Measurements from ENCODE around the gene SH3TC1. TPM values are rescaled to one million over a fixed set of nuclear protein-coding genes. Genes with fewer than 3 reads are reported as not detected.

Gene SH3TC1
- total RNA-seq, 1 donor from 2014 or later, result 1.2 TPM

GRCh38 chr4:8164687-8165086 lies 34.4 kb upstream of the SH3TC1 start:
- no peak overlapping the region for H2AFZ ChIP-seq (ENCODE audit: low read depth, low read length)
- H3K4me2 ChIP-seq (ENCODE audit: low read length), result no peak overlapping the region
- peak overlapping the region; percentile 53 for H3K27ac Mint-ChIP-seq (ENCODE audit: unreplicated experiment)
- peaks cover 5% of the 10 kb centered on the region for H3K4me1 Mint-ChIP-seq (ENCODE audit: low read depth, unreplicated experiment)
- peaks cover 13% of the 10 kb centered on the region for H3K9me3 Mint-ChIP-seq (ENCODE audit: unreplicated experiment)
- H3K36me3 ChIP-seq (ENCODE audit: insufficient read depth, low read length), result no peaks in the 10 kb centered on the region
- no peaks in the 10 kb centered on the region for H4K20me1 ChIP-seq (ENCODE audit: insufficient read depth, low read length)
- no peak overlapping the region for H3K4me3 Mint-ChIP-seq (ENCODE audit: unreplicated experiment)
- H3K4me3 ChIP-seq (ENCODE audit: insufficient read depth, low read depth, low read length), result no peak overlapping the region
- H3K27ac ChIP-seq (ENCODE audit: low read depth, low read length), result no peak overlapping the region
- TF ChIP-seq CTCF (IDR thresholded peaks at IDR 0.05; ENCODE audit: insufficient read depth, low read depth, low read length), result no peak
- TF ChIP-seq EZH2 (IDR thresholded peaks at IDR 0.05; ENCODE audit: insufficient read depth, low read length), result no peak
- peaks cover 2% of the 10 kb centered on the region for H3K36me3 Mint-ChIP-seq (ENCODE audit: low read depth, unreplicated experiment)
- peaks cover 68% of the 10 kb centered on the region for H3K27me3 Mint-ChIP-seq (ENCODE audit: low read depth, unreplicated experiment)
- no peak overlapping the region for H3K9ac ChIP-seq (ENCODE audit: low read length)
- no peak for DNase-seq (ENCODE audit: low read depth)
- H3K79me2 ChIP-seq (ENCODE audit: insufficient read depth, low read length), result no peaks in the 10 kb centered on the region
- peaks cover 10% of the 10 kb centered on the region for H3K9me3 ChIP-seq (ENCODE audit: insufficient read depth, low read depth, low read length)
- no peaks in the 10 kb centered on the region for H3K4me1 ChIP-seq (ENCODE audit: insufficient read depth, low read length)
- FAIRE-seq, result no peak
- peaks cover 14% of the 10 kb centered on the region for H3K27me3 ChIP-seq (ENCODE audit: insufficient read depth, low read length)

GRCh38 chr4:8165374-8165896 lies 33.7 kb upstream of the SH3TC1 start:
- H3K36me3 Mint-ChIP-seq (ENCODE audit: low read depth, unreplicated experiment), result peaks cover 2% of the 10 kb centered on the region
- no peak overlapping the region for H3K4me3 ChIP-seq (ENCODE audit: insufficient read depth, low read depth, low read length)
- H3K27ac ChIP-seq (ENCODE audit: low read depth, low read length), result no peak overlapping the region
- no peak overlapping the region for H3K4me2 ChIP-seq (ENCODE audit: low read length)
- FAIRE-seq (no peak), DNase-seq (ENCODE audit: low read depth) (no peak)
- H3K9ac ChIP-seq (ENCODE audit: low read length), result no peak overlapping the region
- peaks cover 14% of the 10 kb centered on the region for H3K27me3 ChIP-seq (ENCODE audit: insufficient read depth, low read length)
- H3K4me1 ChIP-seq (ENCODE audit: insufficient read depth, low read length), result no peaks in the 10 kb centered on the region
- H2AFZ ChIP-seq (ENCODE audit: low read depth, low read length), result no peak overlapping the region
- H3K4me3 Mint-ChIP-seq (ENCODE audit: unreplicated experiment), result no peak overlapping the region
- peaks cover 5% of the 10 kb centered on the region for H3K4me1 Mint-ChIP-seq (ENCODE audit: low read depth, unreplicated experiment)
- peaks cover 66% of the 10 kb centered on the region for H3K27me3 Mint-ChIP-seq (ENCODE audit: low read depth, unreplicated experiment)
- peaks cover 13% of the 10 kb centered on the region for H3K9me3 Mint-ChIP-seq (ENCODE audit: unreplicated experiment)
- no peaks in the 10 kb centered on the region for H3K79me2 ChIP-seq (ENCODE audit: insufficient read depth, low read length)
- peaks cover 10% of the 10 kb centered on the region for H3K9me3 ChIP-seq (ENCODE audit: insufficient read depth, low read depth, low read length)
- H3K36me3 ChIP-seq (ENCODE audit: insufficient read depth, low read length), result no peaks in the 10 kb centered on the region
- no peaks in the 10 kb centered on the region for H4K20me1 ChIP-seq (ENCODE audit: insufficient read depth, low read length)
- no peak overlapping the region for H3K27ac Mint-ChIP-seq (ENCODE audit: unreplicated experiment)
- TF ChIP-seq CTCF (IDR thresholded peaks at IDR 0.05; ENCODE audit: insufficient read depth, low read depth, low read length), result no peak
- no peak for TF ChIP-seq EZH2 (IDR thresholded peaks at IDR 0.05; ENCODE audit: insufficient read depth, low read length)

GRCh38 chr4:8167291-8167690 lies 31.8 kb upstream of the SH3TC1 start:
- no peak for FAIRE-seq
- Histone ChIP-seq H3K27me3 (ENCODE audit: insufficient read depth, low read length) (peaks cover 14% of the 10 kb centered on the region), H3K27ac (ENCODE audit: low read depth, low read length) (no peak overlapping the region), H3K36me3 (ENCODE audit: insufficient read depth, low read length) (no peaks in the 10 kb centered on the region), H4K20me1 (ENCODE audit: insufficient read depth, low read length) (no peaks in the 10 kb centered on the region), H3K4me3 (ENCODE audit: insufficient read depth, low read depth, low read length) (no peak overlapping the region), H3K9ac (ENCODE audit: low read length) (no peak overlapping the region), H3K9me3 (ENCODE audit: insufficient read depth, low read depth, low read length) (peaks cover 10% of the 10 kb centered on the region), H2AFZ (ENCODE audit: low read depth, low read length) (no peak overlapping the region), H3K4me1 (ENCODE audit: insufficient read depth, low read length) (no peaks in the 10 kb centered on the region), H3K79me2 (ENCODE audit: insufficient read depth, low read length) (no peaks in the 10 kb centered on the region), H3K4me2 (ENCODE audit: low read length) (no peak overlapping the region)
- H3K4me1 Mint-ChIP-seq (ENCODE audit: low read depth, unreplicated experiment), result peaks cover 5% of the 10 kb centered on the region
- H3K27ac Mint-ChIP-seq (ENCODE audit: unreplicated experiment), result peak overlapping the region; percentile 58
- TF ChIP-seq CTCF (IDR thresholded peaks at IDR 0.05; ENCODE audit: insufficient read depth, low read depth, low read length), result no peak
- no peak for DNase-seq (ENCODE audit: low read depth)
- peaks cover 2% of the 10 kb centered on the region for H3K36me3 Mint-ChIP-seq (ENCODE audit: low read depth, unreplicated experiment)
- H3K4me3 Mint-ChIP-seq (ENCODE audit: unreplicated experiment), result no peak overlapping the region
- peaks cover 62% of the 10 kb centered on the region for H3K27me3 Mint-ChIP-seq (ENCODE audit: low read depth, unreplicated experiment)
- peaks cover 13% of the 10 kb centered on the region for H3K9me3 Mint-ChIP-seq (ENCODE audit: unreplicated experiment)
